ENCODE data around the gene NFATC1.

NFATC1 gene

DNA sequence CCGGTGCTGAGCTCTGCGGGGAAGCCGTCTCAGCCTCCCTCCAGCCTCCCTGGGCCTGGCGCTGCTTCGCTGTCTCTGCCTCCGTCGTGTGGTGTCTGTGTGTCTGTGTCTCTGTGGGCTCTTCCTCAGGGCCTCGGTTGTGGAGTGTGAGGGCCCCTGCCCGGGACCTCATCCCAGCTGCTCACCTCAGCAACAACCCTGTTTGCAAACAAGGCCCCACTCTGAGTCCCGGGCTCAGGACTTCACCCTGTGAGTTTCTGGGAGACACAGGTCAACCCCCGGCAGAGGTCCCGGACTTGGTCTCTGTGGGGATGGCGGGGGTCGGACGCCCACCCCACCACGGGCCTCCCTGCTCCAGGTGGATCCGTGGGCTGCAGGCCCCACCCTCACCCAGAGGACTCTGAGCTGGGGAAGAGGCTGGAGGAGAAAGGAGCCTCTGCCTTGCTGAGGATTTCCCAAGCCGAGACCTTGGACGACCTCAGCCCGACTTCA is 156.5 kb downstream of the NFATC1 start:
- no peak for DNase-seq (ENCODE audit: low read depth in 1 of 2, low spot score in 1 of 2)

DNA sequence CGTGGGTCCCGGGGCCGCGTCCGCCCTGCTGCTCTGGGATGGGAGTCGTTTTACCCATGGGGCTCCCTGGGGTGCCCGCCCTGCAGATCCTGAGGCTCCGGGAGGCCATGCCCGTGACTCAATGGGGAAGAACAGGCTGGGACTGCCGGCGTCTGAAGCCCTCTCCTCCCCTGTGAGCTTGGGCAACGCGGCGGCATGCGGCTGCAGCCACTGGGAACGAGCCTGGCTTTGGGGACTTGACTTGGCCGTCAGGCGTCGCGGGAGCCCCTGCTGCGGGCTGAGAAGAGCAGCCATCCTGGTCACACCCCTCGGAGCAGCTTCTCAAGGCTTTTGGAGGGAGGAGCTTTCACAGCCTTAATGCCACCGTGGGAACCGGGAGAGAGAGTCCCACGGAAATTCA is 157.0 kb downstream of the NFATC1 start:
- no peak for DNase-seq (ENCODE audit: low read depth in 1 of 2, low spot score in 1 of 2)

DNA sequence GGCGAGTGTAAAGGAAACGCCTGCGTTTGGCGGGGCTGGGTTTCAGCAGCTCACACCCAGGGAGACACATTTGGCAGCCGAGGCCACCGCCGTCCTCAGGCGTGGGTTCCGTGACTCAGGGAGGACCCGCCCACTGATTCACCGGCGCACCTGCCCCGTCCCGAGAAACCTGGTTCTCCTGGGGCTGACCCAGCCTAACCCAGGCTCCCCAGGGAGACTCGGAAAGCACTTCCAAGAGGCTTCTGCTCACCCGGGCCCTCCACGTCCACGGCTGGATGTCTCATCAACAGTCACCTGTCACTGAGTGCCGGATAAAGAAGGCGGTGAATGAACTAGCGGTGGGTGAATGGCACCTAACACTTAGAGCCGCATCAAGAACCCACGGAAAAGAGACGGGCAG is 157.4 kb downstream of the NFATC1 start:
- DNase-seq (ENCODE audit: low read depth in 1 of 2, low spot score in 1 of 2), result no peak

DNA sequence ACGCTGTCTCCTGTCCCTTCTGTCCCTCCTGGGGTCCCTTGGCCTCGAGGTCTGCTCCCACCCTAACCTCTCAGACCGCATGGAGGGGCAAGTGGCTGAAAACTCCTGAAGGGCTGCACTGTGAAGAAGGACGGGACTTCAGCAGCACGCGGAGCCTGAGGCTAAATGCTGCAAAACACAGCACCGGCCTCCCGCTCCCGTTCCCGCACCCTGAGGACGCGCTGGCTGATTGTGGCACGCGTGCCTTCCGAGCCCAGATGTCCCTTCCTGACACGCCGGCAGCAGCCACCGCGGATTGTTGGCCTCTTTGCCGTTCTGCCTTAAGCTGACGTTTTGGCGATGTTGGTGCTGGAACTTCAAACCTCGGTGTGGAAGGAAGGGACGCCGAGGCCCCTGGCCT is 158.0 kb downstream of the NFATC1 start:
- no peak for DNase-seq (ENCODE audit: low read depth in 1 of 2, low spot score in 1 of 2)

DNA sequence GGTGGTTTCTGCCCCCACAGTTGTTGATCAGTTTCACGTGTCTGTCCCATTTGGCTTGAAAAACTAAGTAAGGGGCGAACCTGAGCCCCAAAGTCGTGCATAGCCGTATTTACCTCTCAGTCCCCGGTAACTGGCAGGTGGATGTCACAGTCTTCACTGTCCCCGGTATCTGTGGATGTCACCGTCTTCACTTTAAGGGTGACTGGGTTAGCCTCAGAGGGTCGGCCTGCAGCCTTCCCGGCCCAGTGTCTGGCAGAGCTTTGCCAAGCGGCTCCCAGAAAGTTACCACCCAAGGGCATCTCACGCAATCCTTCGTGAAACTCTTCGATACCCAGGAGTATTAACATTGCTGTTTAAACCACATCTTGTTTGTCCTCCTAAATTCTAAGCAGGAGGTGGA is 158.6 kb downstream of the NFATC1 start:
- DNase-seq (ENCODE audit: low read depth in 1 of 2, low spot score in 1 of 2), result no peak

DNA sequence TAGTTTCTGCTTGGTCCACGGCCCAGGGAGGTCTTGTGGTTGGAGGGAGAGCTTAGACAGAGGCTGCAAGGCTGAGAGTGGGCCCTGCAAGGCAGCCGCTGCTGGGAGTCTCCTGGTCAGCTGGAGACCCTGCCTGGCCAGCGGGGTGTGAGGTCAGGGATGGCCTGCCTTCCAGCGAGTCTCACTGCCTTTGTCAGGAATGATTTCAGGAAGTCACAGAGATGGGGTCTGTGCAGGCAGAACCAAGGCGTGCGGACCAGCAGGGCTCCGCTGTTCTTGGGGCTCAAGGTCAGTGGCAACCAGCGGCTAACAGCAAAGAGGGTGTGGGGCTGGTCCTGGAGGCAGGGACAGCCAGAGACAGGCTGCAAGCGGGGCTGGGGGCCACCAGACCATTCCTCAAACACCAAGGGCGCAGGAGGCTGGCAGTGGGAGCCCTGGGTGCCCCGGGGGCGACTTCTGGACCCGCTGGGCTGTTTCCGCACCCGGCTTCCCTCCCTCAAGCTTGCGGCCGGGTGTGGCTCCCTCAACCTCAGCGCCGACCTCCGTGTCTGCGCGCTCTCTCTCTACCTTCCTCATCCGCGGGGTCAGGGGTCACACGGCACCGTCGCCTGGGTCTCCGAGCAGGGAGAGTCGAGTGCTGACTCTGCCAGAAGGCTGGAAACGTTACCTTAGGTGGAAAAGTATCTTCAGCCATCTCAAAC is 159.4 kb downstream of the NFATC1 start:
- DNase-seq (ENCODE audit: low read depth in 1 of 2, low spot score in 1 of 2), result no peak

DNA sequence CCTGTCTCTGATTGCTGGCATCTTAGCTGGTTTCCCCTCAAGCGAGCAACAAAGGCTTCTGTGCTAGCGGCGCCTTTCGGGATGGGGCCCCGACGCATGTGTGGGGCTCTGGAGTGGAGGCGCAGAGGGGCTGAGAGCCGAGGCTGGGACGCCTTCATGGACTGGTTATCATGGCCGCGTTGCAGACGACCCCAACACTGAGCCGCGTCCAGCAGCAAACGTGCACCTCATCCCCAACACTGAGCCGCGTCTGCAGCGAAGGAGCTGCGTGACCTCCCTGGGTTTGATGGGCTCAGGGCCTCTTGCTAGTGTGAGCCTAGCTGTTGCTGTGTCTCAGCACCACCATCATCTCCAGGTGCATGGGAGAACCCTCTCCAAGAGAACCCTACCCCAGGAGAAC is 160.2 kb downstream of the NFATC1 start:
- DNase-seq (ENCODE audit: low read depth in 1 of 2, low spot score in 1 of 2), result no peak

DNA sequence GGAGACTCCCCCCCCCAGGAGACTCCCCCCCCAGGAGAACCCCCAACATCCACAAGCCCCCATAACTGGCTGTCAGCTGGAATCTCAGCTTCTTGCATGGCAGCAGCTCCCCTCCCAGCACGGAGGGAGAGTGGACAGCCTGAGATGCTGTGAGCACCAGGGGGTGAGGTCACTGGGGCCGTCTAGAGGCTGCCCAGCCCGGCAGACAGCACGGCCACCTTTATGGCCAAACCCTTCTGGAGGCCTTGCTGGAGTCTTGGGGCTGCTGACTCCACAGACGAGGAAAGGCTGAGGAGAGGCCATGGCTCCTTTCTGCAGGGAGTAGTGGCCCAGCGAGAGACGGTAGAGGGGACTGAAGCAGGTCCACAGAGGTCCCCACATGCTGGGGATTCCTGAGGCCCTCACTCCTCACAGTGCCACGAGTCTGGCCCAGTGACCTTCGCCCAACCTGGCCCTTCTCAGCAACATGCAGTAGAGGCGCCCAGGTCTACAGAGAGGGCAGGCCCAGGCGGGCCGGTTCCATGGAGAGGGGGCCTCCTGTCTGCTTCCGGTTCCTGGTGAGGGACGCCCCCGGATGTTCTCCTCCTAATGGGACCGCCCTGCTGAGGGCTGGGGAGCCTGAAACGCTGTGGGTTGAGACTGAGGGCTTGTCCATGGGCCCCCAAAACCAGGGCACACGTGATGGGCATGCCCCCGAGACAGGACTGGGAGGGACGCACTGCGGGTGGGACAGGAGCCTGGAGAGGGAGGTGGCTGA is 161.3 kb downstream of the NFATC1 start:
- DNase-seq (ENCODE audit: low read depth in 1 of 2, low spot score in 1 of 2), result no peak

DNA sequence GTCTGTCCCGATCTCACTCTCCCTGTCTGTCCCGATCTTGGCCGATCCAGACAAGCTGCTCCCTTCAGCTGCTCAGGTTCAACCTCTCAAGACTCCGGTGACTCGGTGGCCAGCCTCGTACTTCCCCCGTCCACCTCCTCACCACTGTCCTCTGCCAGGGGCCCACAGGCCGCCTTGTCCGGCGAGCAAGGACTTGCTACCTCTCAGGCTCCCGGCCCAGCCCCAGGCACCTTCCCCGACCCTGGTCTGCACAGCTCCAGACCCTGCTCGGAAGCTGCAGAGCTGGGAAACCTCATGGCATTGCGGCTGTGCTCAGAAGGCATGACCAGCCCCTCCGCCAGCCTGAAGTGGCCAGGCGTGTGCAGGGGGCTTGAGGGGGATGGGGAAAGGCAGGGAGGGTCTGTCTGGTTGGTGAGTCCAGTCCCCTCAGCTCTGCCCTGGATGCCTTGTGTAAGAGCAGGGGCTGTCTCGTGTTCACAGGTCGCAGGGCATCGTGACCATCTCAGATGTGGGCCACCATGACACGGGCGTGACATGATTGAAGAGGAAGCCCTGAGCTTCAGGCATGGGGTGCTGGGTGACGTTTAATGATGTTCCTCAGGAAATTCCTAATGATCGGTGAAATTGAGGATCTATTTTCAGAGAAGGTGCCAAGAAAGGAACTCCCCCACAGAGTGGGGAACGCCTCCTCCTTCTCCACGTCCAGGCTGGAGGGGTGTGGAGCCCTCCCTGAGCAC is 162.6 kb downstream of the NFATC1 start:
- DNase-seq (ENCODE audit: low read depth in 1 of 2, low spot score in 1 of 2), result no peak

DNA sequence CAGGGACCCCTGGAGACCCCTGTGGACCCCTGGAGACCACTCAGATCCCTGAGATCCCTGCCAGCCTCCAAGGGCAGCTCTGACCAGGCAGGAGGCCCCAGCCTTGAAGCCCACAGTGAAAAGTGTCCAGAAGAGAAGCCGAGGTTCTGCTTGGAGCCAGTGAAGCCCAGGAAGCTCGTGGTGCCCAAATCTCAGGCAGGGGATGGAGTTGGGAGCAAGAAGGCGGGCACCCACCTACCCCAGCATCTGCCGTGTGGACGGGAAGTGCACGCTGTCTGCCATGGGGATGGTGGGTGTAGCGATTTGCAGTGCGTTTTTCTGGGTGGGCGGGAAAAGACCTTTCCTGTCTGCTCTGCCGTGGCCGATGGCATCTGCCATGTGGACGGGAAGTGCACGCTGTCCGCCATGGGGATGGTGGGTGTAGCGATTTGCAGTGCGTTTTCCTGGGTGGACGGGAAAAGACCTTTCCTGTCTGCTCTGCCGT is 163.2 kb downstream of the NFATC1 start:
- no peak for DNase-seq (ENCODE audit: low read depth in 1 of 2, low spot score in 1 of 2)

DNA sequence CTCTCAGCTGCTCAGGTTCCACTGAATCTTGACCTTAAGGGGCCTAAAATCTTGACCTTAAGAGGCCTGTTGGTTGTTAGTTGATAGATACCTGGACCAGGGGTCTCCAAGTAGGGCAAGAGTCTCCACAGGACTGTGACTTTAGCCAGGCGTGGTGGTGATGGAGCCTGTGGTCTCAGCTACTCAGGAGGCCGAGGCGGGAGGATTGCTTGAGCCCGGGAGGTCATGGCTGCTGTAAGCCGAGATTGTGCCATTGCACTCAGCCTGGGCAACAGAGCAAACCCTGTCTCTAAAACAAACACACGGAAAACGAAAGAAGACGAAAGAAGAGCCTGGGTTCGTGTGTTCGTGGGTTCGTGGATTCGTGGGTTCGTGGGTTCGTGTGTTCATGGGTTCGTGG is 163.7 kb downstream of the NFATC1 start:
- no peak for DNase-seq (ENCODE audit: low read depth in 1 of 2, low spot score in 1 of 2)

DNA sequence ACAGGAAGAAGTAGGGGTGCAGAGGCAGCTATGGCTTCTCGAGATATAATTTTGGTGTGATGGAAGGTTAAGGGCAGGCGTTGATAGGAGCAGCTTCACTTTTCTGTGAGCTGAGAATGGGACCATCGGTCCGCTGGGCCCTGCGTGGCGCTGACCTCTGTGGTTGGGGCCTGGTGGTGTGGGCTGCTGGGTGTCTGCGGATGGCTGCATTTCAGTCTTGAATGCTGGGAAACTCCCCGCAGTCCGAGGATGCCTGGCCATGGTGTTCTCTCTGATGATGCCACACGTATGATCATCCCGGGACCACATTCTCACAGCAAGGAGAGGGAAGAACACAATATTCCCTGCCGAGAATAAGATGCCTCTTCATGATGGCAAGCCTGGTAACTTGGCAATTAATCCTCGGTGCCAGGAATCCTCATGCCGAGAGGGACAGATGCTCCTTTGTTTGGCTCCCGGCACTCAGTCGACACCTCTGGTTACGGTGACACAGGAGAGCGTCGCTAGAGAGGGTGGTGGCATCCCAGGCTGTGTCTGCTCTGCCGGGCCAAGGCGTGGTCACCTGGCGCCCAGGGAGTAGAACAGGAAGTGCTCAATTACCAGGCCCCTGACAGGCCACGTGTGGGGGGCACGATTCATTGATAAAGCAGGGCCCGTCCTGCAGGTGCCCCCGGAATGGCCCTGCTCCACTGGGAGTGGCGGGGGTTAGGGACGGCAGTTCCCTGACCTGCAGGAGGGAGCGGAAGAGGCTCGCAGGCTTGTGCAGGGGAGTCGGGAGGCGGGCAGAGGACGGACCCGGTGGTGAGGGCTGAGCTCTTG is 164.5 kb downstream of the NFATC1 start:
- DNase-seq (ENCODE audit: low read depth in 1 of 2, low spot score in 1 of 2), result no peak

DNA sequence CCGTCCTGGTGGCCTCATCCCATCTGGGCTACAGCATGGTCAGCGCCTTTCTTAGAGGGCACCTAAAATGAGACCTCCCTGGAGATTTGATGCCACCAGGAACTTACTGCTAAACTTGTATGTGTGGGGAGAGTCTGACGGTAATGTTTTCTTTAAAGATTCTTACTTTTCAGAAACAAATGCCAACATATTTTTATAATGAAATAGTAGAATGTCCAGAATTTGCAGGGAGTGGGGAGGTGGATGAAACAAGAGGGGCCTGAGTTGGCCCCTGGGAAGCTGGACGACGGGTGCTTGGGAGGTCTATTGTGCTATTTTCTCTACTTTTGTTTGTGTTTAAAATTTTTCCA is 165.1 kb downstream of the NFATC1 start:
- DNase-seq (ENCODE audit: low read depth in 1 of 2, low spot score in 1 of 2), result no peak

DNA sequence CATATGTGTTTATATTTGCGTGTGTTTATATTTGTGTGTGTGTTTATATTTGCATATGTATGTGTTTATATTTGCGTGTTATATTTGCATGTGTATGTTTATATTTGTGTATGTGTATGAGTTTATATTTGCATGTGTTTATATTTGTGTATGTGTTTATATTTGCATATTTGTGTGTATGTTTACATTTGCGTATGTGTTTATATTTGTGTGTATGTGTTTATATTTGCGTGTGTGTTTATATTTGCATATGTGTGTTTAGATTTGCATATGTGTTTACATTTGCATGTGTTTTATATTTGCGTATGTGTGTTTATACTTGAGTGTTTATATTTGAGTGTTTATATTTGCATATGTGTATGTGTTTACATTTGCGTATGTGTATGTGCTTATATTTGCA is 168.2 kb downstream of the NFATC1 start:
- DNase-seq (ENCODE audit: low read depth in 1 of 2, low spot score in 1 of 2), result no peak

DNA sequence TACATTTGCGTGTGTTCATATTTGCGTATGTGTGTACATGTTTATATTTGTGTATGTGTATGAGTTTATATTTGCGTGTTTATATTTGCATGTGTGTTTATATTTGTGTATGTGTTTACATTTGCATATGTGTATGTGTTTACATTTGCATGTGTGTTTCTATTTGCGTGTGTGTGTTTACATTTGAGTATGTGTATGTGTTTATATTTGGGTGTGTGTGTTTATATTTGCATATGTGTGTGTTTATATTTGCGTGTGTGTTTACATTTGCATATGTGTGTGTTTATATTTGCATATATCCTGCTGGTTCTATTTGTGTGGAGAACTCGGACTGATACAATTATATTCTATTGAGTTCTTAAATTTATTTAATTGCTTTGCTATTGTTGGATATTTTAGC is 168.7 kb downstream of the NFATC1 start:
- DNase-seq (ENCODE audit: low read depth in 1 of 2, low spot score in 1 of 2), result no peak

DNA sequence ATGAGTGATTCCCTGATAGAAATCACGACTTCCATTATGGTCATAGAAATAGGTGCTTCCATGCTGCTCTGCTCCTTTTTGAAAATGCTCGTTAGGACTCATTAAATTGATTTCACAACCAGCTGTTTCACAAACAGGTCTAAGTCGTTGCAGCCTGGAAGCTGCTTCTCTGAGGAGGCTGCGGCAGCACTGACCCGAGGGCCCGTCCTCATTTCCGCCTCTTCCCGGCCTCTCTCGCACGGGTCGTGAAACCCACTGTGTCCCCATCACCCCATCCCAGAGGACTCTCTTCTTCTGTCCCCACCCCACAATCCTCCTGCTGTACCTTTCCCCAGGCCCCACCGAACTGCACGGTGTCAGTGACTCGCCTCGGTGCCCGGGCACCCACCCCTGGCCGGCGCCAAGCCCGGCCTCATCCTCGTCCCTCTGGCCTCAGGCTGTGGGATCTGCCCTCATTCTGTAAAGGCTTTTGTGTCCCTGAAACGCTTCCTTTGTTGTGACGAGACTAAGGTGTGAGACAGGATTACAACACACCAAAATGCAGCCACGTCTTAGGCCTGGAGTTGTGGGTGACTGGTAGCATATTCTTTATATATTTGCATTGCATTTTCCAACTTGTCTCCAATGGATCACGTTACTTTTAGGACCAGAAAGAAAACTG is 171.2 kb downstream of the NFATC1 start:
- DNase-seq (ENCODE audit: low read depth in 1 of 2, low spot score in 1 of 2), result no peak

DNA sequence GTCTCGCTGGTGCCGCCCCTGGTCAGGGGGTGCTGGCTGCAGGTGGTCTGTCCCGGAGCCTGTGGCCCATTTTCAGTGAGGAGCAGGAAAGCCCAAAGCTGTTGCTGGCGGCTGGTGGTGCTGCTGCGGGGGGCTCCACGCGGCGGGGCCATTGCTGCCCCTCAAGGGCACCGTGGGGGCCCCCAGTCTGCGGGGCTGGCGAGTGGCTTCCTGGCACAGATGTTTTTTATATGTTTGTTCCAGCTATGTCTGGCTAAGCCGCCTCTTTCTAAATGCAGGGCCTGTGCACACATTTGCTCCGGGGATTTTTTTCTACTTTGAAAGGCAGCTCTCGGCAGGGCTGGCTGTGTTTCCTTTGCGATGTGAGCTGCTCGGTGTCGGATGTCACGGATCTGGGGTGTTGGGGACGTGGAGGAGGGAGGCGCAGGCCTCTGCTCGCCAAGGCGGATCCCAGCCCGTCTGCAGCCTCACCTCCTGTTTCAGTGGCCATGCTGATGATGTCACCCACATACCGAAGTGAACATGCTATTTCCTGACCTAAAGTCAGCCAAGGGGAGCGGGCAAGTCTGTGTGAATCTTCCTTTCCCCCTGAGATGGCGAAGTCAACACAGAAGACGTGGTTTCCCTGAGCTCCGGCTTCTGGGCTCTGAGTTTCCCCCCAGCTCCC is 171.9 kb downstream of the NFATC1 start:
- DNase-seq (ENCODE audit: low read depth in 1 of 2, low spot score in 1 of 2), result no peak

DNA sequence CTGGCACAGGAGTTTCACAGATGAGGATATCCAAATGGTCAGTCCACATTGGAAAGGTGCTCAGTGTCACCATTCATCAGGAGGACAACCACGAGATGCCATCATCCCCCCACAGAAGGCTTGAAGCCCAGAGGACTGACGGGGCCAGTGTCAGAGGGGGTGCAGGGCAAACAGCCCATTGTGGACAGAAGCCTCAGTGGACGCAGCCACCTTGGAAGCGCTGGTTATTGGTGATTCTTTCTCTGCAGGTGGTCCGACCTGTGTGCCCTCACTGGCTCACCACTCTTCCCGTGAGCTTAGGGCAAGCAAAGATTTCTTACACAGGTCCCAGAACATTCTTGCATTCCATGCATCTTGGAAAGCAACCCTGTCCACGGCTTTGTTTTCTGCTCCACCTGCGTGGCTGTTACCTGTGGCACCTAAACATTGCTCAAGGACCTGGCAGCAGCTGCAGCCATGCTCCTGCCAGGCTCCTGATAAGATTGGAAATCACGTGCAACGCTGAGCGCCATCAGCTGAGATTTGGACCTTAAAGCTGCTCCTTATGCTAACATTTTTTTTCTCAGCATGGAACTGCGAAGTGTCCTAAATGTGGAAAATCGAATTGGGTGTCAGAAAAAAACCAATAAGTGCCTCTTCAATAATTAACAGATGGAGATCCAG is 172.9 kb downstream of the NFATC1 start:
- DNase-seq (ENCODE audit: low read depth in 1 of 2, low spot score in 1 of 2), result no peak

DNA sequence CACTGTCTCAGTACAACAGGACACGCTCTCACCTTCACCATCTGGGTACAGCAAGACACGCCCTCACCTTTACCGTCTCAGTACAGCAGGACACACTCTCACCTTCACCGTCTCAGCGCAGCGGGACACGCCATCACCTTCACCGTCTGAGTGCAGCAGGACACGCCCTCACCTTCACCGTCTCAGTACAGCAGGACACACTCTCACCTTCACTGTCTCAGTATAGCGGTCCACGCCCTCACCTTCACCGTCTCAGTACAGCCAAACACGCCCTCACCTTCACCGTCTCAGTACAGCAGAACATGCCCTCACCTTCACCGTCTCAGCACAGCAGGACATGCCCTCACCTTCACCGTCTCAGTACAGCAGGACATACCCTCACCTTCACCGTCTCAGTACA is 174.0 kb downstream of the NFATC1 start:
- DNase-seq (ENCODE audit: low read depth in 1 of 2, low spot score in 1 of 2), result no peak

All from activated T-helper 1 cell treated with anti-CD3 and anti-CD28 coated beads, Interleukin-2, amount 50 U/mL, for 16 hours (primary cell).